Tibial artery (tissue), 4 donors: ENCODE measurements around the gene EIPR1.

ENCODE experiments used
- DNase-seq, 2 donors: peaks; one replicate each; pipeline ENCODE4 v3.0.0-alpha.2; 2019
- H3K27ac ChIP-seq, 2 donors: fragments of 200-600 bp; sonication (generic) in 1 of 2; 1 replicate in 1 of 2; 2 replicates in 1 of 2; pipeline ENCODE4 v1.5.1; 2018 to 2019; ENCODE audit warnings: mild to moderate bottlenecking in 1 of 2
- H3K27me3 ChIP-seq, 2 donors: fragments of 200-600 bp; sonication (generic) in 1 of 2; one replicate each; pipeline versions ENCODE4 v1.5.1 to v1.6.0; 2016 to 2019
- H3K36me3 ChIP-seq, 3 donors: fragments of 200-600 bp; sonication (generic) in 2 of 3; one replicate each; pipeline ENCODE4 v1.5.1; 2016 to 2019; ENCODE audit warnings: mild to moderate bottlenecking in 2 of 3
- H3K4me1 ChIP-seq, 4 donors: fragments of 200-600 bp; sonication (generic) in 2 of 4; 1 replicate in 3 of 4; 2 replicates in 1 of 4; pipeline ENCODE4 v1.5.1; 2016 to 2019
- H3K4me3 ChIP-seq, 2 donors: fragments of 200-600 bp; sonication (generic) in 1 of 2; 1 replicate in 1 of 2; 2 replicates in 1 of 2; pipeline ENCODE4 v1.5.1; 2018 to 2019; ENCODE audit warnings: mild to moderate bottlenecking in 2 of 2
- H3K9me3 ChIP-seq, 3 donors: fragments of 200-600 bp; sonication (generic) in 1 of 3; one replicate each; pipeline ENCODE4 v1.5.1; 2016 to 2019
- intact Hi-C: fragments of 100-400 bp; cut with DNase I; formaldehyde crosslinking; loops from one replicate; pipeline ENCODE4 v1.15.0; 2023; ENCODE audit warnings: low total_unique reads
- TF ChIP-seq, protein P1 (sequence below), 2 experiments: fragments of 200-600 bp in 1 of 2; fragments of 450-650 bp in 1 of 2; IDR thresholded peaks; one replicate each; pipeline ENCODE4 v1.5.1; 2017 to 2019; ENCODE audit warnings: antibody characterized with exemption in 2 of 2, mild to moderate bottlenecking in 1 of 2, moderate library complexity in 1 of 2

Gene EIPR1

DNA sequence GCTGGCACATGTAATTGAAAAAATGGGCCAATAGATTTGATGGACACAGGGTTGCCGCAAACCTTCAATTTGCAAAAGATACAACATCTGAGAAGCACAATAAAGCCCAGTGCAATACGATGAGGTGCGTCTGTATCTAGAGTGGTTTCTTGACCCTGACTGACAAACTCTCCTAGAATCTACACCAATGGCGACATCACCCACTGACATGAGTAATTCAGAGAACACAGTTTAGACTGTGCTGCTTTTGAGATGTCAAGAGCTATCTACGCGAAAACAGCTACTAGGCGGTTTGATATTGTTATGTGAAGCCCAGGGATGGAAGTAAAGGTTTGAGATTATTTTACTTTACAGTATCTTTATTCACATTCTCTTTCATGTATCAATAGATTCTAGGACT is 104.9 kb downstream of the EIPR1 start:
- Histone ChIP-seq H3K4me3 (no peak overlapping the region), H3K27me3 (no peaks in the 10 kb centered on the region), H3K9me3 (peaks cover 0 to 19% (median 0%) of the 10 kb centered on the region in 3 donors), H3K4me1 (no peaks in the 10 kb centered on the region), H3K27ac (no peak overlapping the region), H3K36me3 (no peaks in the 10 kb centered on the region)
- TF ChIP-seq, protein P1, sequence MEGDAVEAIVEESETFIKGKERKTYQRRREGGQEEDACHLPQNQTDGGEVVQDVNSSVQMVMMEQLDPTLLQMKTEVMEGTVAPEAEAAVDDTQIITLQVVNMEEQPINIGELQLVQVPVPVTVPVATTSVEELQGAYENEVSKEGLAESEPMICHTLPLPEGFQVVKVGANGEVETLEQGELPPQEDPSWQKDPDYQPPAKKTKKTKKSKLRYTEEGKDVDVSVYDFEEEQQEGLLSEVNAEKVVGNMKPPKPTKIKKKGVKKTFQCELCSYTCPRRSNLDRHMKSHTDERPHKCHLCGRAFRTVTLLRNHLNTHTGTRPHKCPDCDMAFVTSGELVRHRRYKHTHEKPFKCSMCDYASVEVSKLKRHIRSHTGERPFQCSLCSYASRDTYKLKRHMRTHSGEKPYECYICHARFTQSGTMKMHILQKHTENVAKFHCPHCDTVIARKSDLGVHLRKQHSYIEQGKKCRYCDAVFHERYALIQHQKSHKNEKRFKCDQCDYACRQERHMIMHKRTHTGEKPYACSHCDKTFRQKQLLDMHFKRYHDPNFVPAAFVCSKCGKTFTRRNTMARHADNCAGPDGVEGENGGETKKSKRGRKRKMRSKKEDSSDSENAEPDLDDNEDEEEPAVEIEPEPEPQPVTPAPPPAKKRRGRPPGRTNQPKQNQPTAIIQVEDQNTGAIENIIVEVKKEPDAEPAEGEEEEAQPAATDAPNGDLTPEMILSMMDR (IDR thresholded peaks at IDR 0.05): no peak
- no peak for DNase-seq
- intact Hi-C loops: no loop called here

DNA sequence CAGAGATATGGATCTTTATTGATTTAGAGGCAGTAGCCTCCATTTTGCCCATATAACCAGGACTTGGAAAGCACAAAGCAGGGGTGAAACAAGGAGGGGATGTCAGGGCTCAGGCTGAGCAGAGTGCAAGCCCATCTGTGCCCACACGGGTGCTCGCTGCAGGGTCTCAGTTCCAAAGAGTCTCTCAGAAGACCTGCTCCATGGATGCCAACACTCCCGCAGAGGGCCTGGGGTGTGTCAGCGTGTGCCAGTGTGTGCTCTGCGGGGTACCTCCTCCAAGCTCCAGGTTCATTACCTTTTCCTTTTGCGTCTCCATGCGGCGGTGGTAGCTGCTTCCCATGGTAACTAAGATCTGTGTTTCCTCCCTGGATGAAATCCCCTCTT is 107.5 kb downstream of the EIPR1 start:
- H3K27me3 ChIP-seq: no peaks in the 10 kb centered on the region
- intact Hi-C loops: no loop called here
- DNase-seq: no peak
- peaks cover 0 to 5% (median 0%) of the 10 kb centered on the region in 3 donors for H3K9me3 ChIP-seq
- no peaks in the 10 kb centered on the region for H3K4me1 ChIP-seq
- no peak overlapping the region for H3K4me3 ChIP-seq
- TF ChIP-seq, protein P1 (IDR thresholded peaks at IDR 0.05): no peak
- H3K27ac ChIP-seq: no peak overlapping the region
- no peaks in the 10 kb centered on the region for H3K36me3 ChIP-seq

DNA sequence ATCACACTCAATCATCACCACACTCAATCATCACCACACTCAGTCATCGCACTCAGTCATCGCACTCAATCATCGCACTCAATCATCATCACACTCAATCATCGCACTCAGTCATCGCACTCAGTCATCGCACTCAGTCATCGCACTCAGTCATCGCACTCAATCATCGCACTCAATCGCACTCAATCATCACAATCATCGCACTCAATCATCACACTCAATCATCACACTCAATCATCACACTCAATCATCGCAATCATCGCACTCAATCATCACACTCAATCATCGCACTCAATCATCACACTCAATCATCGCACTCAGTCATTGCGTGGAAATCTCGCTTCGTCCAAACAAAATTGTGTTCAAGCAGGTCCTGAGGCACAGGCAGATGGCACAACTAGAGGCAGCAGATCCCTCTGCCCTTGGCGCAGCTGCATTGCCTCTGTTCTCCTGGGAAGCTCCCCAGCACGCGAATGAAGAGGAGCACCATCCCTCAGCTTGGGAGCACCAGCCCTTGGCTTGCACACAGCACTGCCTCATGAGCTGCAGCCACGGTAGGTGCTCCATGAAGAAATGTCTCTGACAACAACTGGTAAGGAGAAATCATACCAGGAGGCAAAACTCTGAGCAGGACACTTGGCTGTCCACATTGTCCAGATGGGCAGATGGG is 108.1 kb downstream of the EIPR1 start:
- no peaks in the 10 kb centered on the region for H3K36me3 ChIP-seq
- H3K4me3 ChIP-seq: no peak overlapping the region
- intact Hi-C loops: no loop called here
- no peaks in the 10 kb centered on the region for H3K4me1 ChIP-seq
- TF ChIP-seq, protein P1 (IDR thresholded peaks at IDR 0.05): no peak
- H3K27me3 ChIP-seq: no peaks in the 10 kb centered on the region
- DNase-seq: no peak
- peaks cover 0 to 5% (median 0%) of the 10 kb centered on the region in 3 donors for H3K9me3 ChIP-seq
- no peak overlapping the region for H3K27ac ChIP-seq

DNA sequence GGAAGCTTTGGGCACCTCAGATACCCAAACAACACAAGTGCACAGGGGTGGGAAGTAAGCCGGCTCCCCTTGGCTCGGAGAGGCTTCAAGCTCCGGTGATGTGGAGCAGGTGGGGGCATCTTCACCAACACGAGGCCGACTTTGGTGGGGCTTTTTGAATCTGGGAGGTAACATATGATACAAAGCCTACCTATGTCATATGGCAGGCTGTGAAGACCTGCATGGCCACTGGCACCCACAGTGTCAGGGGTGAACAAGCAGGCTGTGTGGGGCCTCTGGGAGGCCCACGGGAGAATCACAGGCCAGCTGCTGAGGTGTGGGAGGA is 109.0 kb downstream of the EIPR1 start:
- H3K4me3 ChIP-seq: no peak overlapping the region
- TF ChIP-seq, protein P1 (IDR thresholded peaks at IDR 0.05): no peak
- intact Hi-C loops: no loop called here
- DNase-seq: no peak
- H3K9me3 ChIP-seq: peaks cover 0 to 5% (median 0%) of the 10 kb centered on the region in 3 donors
- H3K27ac ChIP-seq: no peak overlapping the region
- no peaks in the 10 kb centered on the region for H3K4me1 ChIP-seq
- no peaks in the 10 kb centered on the region for H3K36me3 ChIP-seq
- H3K27me3 ChIP-seq: no peaks in the 10 kb centered on the region

DNA sequence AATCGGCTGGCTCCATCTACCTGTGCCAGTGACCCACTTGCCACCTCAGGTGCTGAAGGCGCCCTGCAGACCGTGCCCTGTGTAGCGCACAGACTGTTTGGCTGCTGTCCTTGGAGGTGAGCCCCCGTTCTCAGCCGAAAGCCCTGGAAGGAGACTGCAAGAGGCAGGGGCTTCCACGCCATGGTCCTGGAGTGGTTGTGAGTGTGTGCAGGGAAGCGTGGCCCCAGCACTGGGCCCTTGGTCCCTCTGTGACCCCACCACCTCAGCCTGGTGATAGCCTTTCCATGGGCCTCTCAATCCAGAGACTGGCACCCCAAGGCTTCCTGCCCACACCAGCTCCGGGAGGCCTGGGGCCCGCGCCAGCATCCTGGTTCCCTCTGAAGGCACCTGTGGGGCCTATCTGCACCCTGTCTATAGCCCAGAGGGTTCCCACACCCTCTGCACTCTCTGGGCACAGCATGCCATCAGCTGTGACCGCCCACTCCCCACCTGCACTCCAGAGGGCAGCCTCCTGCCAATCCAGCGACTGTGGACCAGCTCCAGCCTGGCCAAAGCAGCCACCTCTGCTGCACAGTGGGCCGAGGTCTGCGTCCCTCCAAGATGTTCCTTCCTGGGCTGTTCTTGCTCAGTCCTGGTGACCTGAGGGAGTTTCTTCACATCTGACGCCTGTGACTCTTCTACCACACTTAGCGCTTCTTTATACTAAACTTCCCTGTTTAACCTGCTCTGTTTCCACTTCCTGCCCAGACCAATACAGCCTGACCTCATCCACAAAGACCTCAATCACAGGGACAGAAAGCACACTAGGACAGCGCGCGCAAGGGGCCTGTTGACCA is 109.5 kb downstream of the EIPR1 start:
- DNase-seq: peak in 1 of 2 donors; percentile 52
- no peak overlapping the region for H3K4me3 ChIP-seq
- no peak overlapping the region for H3K27ac ChIP-seq
- H3K9me3 ChIP-seq: peaks cover 0 to 5% (median 0%) of the 10 kb centered on the region in 3 donors
- intact Hi-C loops: no loop called here
- peaks cover 0 to under 1% (median 0%) of the 10 kb centered on the region in 3 donors for H3K36me3 ChIP-seq
- H3K4me1 ChIP-seq: no peaks in the 10 kb centered on the region
- TF ChIP-seq, protein P1 (IDR thresholded peaks at IDR 0.05): no peak
- no peaks in the 10 kb centered on the region for H3K27me3 ChIP-seq
